Measurements from ENCODE around the gene MB.

MB gene

DNA sequence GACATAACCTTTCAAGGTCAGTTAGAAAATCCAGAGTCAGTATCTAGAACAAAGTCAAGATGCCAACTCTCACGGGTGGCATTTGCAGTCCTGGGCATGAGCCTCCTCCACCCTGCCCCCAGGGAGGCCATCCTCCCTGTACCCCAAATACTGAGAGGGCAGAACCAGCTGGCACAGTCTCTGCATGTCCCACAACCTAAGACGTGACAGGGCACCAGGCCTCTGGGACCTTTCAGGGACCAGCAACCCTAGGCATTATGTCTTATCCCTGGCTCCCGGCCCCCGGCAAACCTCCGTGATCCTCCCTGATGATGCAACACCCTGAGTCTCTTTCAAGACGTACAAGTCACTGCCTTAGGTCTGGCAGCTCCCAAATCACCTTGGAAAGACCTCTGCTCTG lies 2.0 kb downstream of the MB start:
- TF ChIP-seq YY1 (IDR thresholded peaks at IDR 0.05; ENCODE audit: insufficient read depth, insufficient read length): no peak
- no peak for TF ChIP-seq SUZ12 (IDR thresholded peaks at IDR 0.05; ENCODE audit: extremely low read depth, insufficient read depth, insufficient read length)
- no peak for TF ChIP-seq ZNF274 (IDR thresholded peaks at IDR 0.05; ENCODE audit: low read depth, low read length)
- Histone ChIP-seq H3K9me3 (ENCODE audit: insufficient read depth, low read length) (no peaks in the 10 kb centered on the region), H3K9ac (ENCODE audit: insufficient read length, low read depth) (no peak overlapping the region), H3K4me3 (ENCODE audit: insufficient read length, low read depth) (no peak overlapping the region), H3K27me3 (ENCODE audit: insufficient read depth, insufficient read length) (no peaks in the 10 kb centered on the region), H3K4me1 (ENCODE audit: insufficient read depth, insufficient read length) (peaks cover 6% of the 10 kb centered on the region), H3K36me3 (ENCODE audit: insufficient read depth, insufficient read length, low read length) (no peaks in the 10 kb centered on the region)
- DNase-seq (ENCODE audit: low read depth, low spot score): no peak

DNA sequence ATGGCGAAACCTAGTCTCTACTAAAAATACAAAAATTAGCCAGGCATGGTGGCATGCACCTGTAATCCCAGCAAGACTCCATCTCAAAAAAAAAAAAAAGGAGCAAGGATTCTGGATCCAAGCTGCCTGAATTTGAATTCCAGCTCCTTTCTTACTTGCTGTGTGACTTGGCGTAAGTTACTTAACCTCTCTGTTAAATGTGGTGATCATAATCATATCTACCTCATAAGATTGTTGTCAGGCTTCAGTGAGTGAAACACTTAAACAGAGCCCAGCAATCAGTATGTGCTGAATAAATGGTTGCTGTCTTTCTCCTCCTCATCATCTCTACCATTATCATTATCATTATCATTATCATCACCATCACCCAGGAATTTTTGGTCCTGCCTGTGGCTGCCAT lies 2.7 kb downstream of the MB start:
- no peak overlapping the region for H3K9ac ChIP-seq (ENCODE audit: insufficient read length, low read depth)
- TF ChIP-seq YY1 (IDR thresholded peaks at IDR 0.05; ENCODE audit: insufficient read depth, insufficient read length) (no peak), ZNF274 (IDR thresholded peaks at IDR 0.05; ENCODE audit: low read depth, low read length) (no peak), SUZ12 (IDR thresholded peaks at IDR 0.05; ENCODE audit: extremely low read depth, insufficient read depth, insufficient read length) (no peak)
- H3K36me3 ChIP-seq (ENCODE audit: insufficient read depth, insufficient read length, low read length): no peaks in the 10 kb centered on the region

DNA sequence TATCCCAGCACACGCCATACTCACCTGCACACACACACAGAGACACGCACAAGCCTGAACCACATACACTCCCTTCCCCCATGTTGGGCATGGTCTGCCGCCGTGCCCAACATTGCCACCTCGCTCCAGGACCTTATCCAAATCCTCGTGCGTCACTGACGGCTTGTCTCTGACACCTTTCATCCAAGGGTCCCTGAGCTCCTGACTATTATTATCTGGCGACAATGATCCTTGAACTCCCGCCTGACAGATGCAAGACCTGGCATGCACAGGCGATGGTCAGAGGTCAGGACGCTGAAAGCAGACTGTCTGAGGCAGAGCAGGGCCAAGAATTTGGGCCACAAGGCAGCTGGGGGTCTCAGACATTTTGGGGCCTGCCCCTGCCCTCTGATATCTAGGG lies 4.2 kb downstream of the MB start:
- Histone ChIP-seq H3K27me3 (ENCODE audit: insufficient read depth, insufficient read length) (no peaks in the 10 kb centered on the region), H3K9me3 (ENCODE audit: insufficient read depth, low read length) (no peaks in the 10 kb centered on the region), H3K4me3 (ENCODE audit: insufficient read length, low read depth) (no peak overlapping the region), H3K36me3 (ENCODE audit: insufficient read depth, insufficient read length, low read length) (no peaks in the 10 kb centered on the region), H3K4me1 (ENCODE audit: insufficient read depth, insufficient read length) (peaks cover 6% of the 10 kb centered on the region), H3K9ac (ENCODE audit: insufficient read length, low read depth) (no peak overlapping the region)
- TF ChIP-seq SUZ12 (IDR thresholded peaks at IDR 0.05; ENCODE audit: extremely low read depth, insufficient read depth, insufficient read length) (no peak), ZNF274 (IDR thresholded peaks at IDR 0.05; ENCODE audit: low read depth, low read length) (no peak), YY1 (IDR thresholded peaks at IDR 0.05; ENCODE audit: insufficient read depth, insufficient read length) (no peak)
- no peak for DNase-seq (ENCODE audit: low read depth, low spot score)

More for the DNA sequence above, 2.7 kb downstream of the MB start:
- Histone ChIP-seq H3K4me1 (ENCODE audit: insufficient read depth, insufficient read length) (peaks cover 6% of the 10 kb centered on the region), H3K9me3 (ENCODE audit: insufficient read depth, low read length) (no peaks in the 10 kb centered on the region), H3K27me3 (ENCODE audit: insufficient read depth, insufficient read length) (no peaks in the 10 kb centered on the region), H3K4me3 (ENCODE audit: insufficient read length, low read depth) (no peak overlapping the region)
- no peak for DNase-seq (ENCODE audit: low read depth, low spot score)

DNA sequence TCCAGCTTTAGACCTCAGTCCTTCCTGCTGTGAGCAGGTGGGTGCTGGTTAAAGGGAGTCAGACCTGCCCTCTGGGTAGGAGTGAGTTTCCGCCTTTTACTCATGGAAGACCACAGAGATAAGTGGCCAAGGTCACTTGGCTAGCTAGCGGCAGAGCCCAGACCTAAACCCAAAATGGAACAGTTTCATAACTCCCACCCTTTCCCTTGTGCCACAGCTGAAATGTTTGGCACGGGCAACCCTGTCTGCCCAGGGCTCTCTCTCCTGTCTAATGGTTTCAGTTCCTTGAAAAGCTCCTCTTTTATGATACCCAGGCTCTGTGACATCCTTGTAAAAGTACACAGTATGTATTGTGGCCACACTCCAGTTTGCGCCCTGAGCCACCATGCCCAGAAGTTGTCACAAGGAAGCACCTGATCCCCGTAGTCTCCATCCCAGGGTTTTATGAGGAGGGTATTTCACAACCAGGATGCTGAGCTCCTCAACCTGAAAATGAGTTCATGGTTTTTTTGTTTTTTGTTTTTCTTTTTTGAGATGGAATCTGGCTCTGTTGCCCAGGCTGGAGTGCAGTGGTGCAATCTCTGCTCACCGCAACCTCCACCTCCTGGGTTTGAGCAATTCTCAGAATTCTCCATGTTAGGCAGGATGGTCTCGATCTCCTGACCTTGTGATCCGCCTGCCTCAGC lies 5.1 kb downstream of the MB start:
- no peaks in the 10 kb centered on the region for H3K36me3 ChIP-seq (ENCODE audit: insufficient read depth, insufficient read length, low read length)
- no peaks in the 10 kb centered on the region for H3K27me3 ChIP-seq (ENCODE audit: insufficient read depth, insufficient read length)
- peaks cover 6% of the 10 kb centered on the region for H3K4me1 ChIP-seq (ENCODE audit: insufficient read depth, insufficient read length)
- DNase-seq (ENCODE audit: low read depth, low spot score): no peak
- TF ChIP-seq SUZ12 (IDR thresholded peaks at IDR 0.05; ENCODE audit: extremely low read depth, insufficient read depth, insufficient read length): no peak
- TF ChIP-seq YY1 (IDR thresholded peaks at IDR 0.05; ENCODE audit: insufficient read depth, insufficient read length): no peak
- TF ChIP-seq ZNF274 (IDR thresholded peaks at IDR 0.05; ENCODE audit: low read depth, low read length): no peak
- H3K4me3 ChIP-seq (ENCODE audit: insufficient read length, low read depth): no peak overlapping the region
- no peaks in the 10 kb centered on the region for H3K9me3 ChIP-seq (ENCODE audit: insufficient read depth, low read length)
- no peak overlapping the region for H3K9ac ChIP-seq (ENCODE audit: insufficient read length, low read depth)

DNA sequence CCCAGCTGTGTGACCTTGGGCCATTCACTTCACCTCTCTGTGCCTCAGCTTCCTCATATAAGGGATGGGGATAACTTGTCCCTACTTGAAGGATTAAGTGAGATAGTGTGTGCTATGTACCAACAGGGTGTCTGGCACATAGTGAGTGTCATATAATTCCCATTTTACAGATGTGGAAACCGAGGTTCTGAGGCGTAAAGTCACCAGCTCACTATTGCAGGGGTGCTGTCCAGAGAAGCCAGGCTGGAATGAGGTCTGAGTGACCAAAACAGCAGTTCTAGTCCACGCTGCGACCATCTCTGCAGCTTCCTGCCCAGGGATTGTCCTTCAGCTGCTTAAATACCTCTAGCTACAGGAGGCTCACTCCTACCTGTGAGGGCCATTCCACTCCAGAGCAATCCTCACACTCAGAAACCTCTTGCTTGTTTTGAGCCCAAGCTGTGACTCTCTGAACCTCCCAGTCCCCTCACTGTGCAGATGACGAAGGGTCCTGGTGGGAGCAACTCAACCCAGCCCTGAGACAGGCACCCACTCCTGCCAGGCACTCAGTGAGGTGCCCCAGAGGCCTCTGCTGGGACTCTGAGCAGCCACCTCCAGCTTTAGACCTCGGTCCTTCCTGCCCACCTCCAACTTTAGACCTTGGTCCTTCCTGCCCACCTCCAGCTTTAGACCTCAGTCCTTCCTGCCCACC lies 5.8 kb downstream of the MB start:
- no peaks in the 10 kb centered on the region for H3K36me3 ChIP-seq (ENCODE audit: insufficient read depth, insufficient read length, low read length)
- H3K27me3 ChIP-seq (ENCODE audit: insufficient read depth, insufficient read length): no peaks in the 10 kb centered on the region
- no peak for TF ChIP-seq ZNF274 (IDR thresholded peaks at IDR 0.05; ENCODE audit: low read depth, low read length)
- TF ChIP-seq SUZ12 (IDR thresholded peaks at IDR 0.05; ENCODE audit: extremely low read depth, insufficient read depth, insufficient read length): no peak
- TF ChIP-seq YY1 (IDR thresholded peaks at IDR 0.05; ENCODE audit: insufficient read depth, insufficient read length): no peak
- no peak overlapping the region for H3K9ac ChIP-seq (ENCODE audit: insufficient read length, low read depth)
- no peaks in the 10 kb centered on the region for H3K9me3 ChIP-seq (ENCODE audit: insufficient read depth, low read length)
- DNase-seq (ENCODE audit: low read depth, low spot score): no peak
- H3K4me3 ChIP-seq (ENCODE audit: insufficient read length, low read depth): no peak overlapping the region
- peaks cover 6% of the 10 kb centered on the region for H3K4me1 ChIP-seq (ENCODE audit: insufficient read depth, insufficient read length)

DNA sequence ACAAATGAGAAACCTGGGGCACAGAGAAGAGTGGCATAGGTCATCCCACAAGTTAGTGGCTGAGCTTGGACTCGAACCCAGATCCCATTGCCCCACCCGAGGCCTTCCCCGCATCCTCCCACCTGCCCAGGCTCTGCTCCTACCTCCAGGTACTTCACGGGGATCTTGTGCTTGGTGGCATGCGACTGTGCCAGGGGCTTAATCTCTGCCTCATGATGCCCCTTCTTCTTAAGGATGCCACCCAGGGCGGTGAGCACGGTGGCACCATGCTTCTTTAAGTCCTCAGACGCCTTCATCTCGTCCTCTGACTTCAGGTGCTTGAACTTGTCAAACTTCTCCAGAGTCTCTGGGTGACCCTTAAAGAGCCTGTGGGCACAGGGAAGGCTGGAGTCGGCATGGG lies 6.4 kb downstream of the MB start:
- no peak overlapping the region for H3K4me3 ChIP-seq (ENCODE audit: insufficient read length, low read depth)
- H3K36me3 ChIP-seq (ENCODE audit: insufficient read depth, insufficient read length, low read length): no peaks in the 10 kb centered on the region
- H3K9me3 ChIP-seq (ENCODE audit: insufficient read depth, low read length): no peaks in the 10 kb centered on the region
- no peak overlapping the region for H3K9ac ChIP-seq (ENCODE audit: insufficient read length, low read depth)
- no peak for TF ChIP-seq SUZ12 (IDR thresholded peaks at IDR 0.05; ENCODE audit: extremely low read depth, insufficient read depth, insufficient read length)
- no peak for TF ChIP-seq ZNF274 (IDR thresholded peaks at IDR 0.05; ENCODE audit: low read depth, low read length)
- TF ChIP-seq YY1 (IDR thresholded peaks at IDR 0.05; ENCODE audit: insufficient read depth, insufficient read length): no peak
- peaks cover 6% of the 10 kb centered on the region for H3K4me1 ChIP-seq (ENCODE audit: insufficient read depth, insufficient read length)
- DNase-seq (ENCODE audit: low read depth, low spot score): no peak
- no peaks in the 10 kb centered on the region for H3K27me3 ChIP-seq (ENCODE audit: insufficient read depth, insufficient read length)

DNA sequence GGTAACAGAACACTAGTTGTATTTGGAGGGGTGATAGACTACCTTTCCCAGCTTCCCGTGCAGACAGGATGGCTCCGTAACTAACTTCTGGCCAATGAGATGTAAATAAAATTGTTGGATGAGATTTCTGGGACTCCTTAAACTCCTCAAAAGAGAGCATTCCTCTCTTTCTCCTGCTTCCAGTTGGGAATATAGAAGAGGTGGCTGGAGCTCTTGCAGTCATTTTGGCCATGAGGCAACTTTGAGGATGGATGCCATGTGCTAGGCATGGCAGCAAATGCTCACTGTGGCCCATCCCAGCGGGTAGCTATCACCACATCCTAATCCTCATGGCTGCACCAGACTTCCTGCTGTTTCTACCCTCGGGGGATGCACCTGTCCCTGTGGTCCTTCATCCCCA lies 7.4 kb downstream of the MB start:
- H3K4me3 ChIP-seq (ENCODE audit: insufficient read length, low read depth): no peak overlapping the region
- no peaks in the 10 kb centered on the region for H3K9me3 ChIP-seq (ENCODE audit: insufficient read depth, low read length)
- H3K36me3 ChIP-seq (ENCODE audit: insufficient read depth, insufficient read length, low read length): no peaks in the 10 kb centered on the region
- no peaks in the 10 kb centered on the region for H3K27me3 ChIP-seq (ENCODE audit: insufficient read depth, insufficient read length)
- no peak overlapping the region for H3K9ac ChIP-seq (ENCODE audit: insufficient read length, low read depth)
- no peak for TF ChIP-seq YY1 (IDR thresholded peaks at IDR 0.05; ENCODE audit: insufficient read depth, insufficient read length)
- TF ChIP-seq SUZ12 (IDR thresholded peaks at IDR 0.05; ENCODE audit: extremely low read depth, insufficient read depth, insufficient read length): no peak
- no peak for TF ChIP-seq ZNF274 (IDR thresholded peaks at IDR 0.05; ENCODE audit: low read depth, low read length)
- peaks cover 2% of the 10 kb centered on the region for H3K4me1 ChIP-seq (ENCODE audit: insufficient read depth, insufficient read length)
- no peak for DNase-seq (ENCODE audit: low read depth, low spot score)
